Fibroblast of villous mesenchyme (primary cell): ENCODE results near the gene MYL6. TPM values are rescaled to one million over a fixed set of nuclear protein-coding genes. Genes with fewer than 3 reads are reported as not detected.
"Not testable (repeated sequence)": the region's sequence is repeated elsewhere in the genome, so short reads cannot be mapped to it uniquely, and the experiment has no call there.

Experiments
- DNase-seq: peaks from one replicate; pipeline ENCODE4 v3.0.0-alpha.2; 2010; ENCODE audit warnings: low read depth
- H3K4me3 ChIP-seq: 2 replicates; pipeline ENCODE4 v1.5.1; 2011; ENCODE audit warnings: low read depth, mild to moderate bottlenecking, low read length
- total RNA-seq: library from RNA; depleted of rRNA; stranded (reverse); fragments of >200 nt; gene quantifications from 2 replicates; pipeline ENCODE4 v1.2.3, GENCODE V29; 2012
- TF ChIP-seq, protein P1 (sequence below): IDR thresholded peaks from 2 replicates; pipeline ENCODE4 v1.5.1; 2012; ENCODE audit warnings: low read depth, mild to moderate bottlenecking, low read length; ENCODE audit not compliant: insufficient read depth

The MYL6 gene
- total RNA-seq, 1 donor = 2,412 TPM

- peak overlapping the region; percentile 87 for H3K4me3 ChIP-seq
- TF ChIP-seq, protein P1, sequence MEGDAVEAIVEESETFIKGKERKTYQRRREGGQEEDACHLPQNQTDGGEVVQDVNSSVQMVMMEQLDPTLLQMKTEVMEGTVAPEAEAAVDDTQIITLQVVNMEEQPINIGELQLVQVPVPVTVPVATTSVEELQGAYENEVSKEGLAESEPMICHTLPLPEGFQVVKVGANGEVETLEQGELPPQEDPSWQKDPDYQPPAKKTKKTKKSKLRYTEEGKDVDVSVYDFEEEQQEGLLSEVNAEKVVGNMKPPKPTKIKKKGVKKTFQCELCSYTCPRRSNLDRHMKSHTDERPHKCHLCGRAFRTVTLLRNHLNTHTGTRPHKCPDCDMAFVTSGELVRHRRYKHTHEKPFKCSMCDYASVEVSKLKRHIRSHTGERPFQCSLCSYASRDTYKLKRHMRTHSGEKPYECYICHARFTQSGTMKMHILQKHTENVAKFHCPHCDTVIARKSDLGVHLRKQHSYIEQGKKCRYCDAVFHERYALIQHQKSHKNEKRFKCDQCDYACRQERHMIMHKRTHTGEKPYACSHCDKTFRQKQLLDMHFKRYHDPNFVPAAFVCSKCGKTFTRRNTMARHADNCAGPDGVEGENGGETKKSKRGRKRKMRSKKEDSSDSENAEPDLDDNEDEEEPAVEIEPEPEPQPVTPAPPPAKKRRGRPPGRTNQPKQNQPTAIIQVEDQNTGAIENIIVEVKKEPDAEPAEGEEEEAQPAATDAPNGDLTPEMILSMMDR = no peak
- DNase-seq = peak; percentile 82
Observed at GRCh38 chr12:56189918-56190694, 31.9 kb downstream of the MYL6 start.

DNA sequence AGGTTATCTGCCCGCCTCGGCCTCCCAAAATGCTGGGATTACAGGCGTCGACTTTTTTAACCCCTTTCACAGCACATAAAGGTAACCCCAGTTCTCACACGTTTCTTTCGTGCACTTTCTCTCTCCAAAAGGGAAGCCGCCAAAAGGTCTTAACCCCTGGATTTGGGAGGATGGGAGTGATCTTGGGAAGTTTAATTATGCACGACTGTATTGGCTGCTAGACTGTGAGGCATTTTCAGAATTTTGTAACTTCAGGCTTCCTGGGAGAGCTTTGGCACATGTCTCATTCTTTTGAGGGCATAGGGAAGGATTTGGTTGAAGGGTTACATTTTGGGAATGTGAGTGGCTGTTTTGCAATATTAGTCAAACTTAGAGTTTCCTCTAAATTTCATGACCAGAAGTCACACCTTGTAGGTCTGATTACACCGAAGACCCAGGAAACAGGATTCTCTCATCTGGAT is 32.6 kb downstream of the MYL6 start:
- TF ChIP-seq, protein P1 = no peak
- peak overlapping the region; percentile 87 for H3K4me3 ChIP-seq
- no peak for DNase-seq

GRCh38 chr12:56192582-56192981 is 34.4 kb downstream of the MYL6 start:
- no peak for DNase-seq
- no peak overlapping the region for H3K4me3 ChIP-seq
- TF ChIP-seq, protein P1 = no peak

GRCh38 chr12:56193025-56193578 is 34.9 kb downstream of the MYL6 start:
- no peak overlapping the region for H3K4me3 ChIP-seq
- DNase-seq = peak; percentile 90
- TF ChIP-seq, protein P1 = peak; percentile 86

DNA sequence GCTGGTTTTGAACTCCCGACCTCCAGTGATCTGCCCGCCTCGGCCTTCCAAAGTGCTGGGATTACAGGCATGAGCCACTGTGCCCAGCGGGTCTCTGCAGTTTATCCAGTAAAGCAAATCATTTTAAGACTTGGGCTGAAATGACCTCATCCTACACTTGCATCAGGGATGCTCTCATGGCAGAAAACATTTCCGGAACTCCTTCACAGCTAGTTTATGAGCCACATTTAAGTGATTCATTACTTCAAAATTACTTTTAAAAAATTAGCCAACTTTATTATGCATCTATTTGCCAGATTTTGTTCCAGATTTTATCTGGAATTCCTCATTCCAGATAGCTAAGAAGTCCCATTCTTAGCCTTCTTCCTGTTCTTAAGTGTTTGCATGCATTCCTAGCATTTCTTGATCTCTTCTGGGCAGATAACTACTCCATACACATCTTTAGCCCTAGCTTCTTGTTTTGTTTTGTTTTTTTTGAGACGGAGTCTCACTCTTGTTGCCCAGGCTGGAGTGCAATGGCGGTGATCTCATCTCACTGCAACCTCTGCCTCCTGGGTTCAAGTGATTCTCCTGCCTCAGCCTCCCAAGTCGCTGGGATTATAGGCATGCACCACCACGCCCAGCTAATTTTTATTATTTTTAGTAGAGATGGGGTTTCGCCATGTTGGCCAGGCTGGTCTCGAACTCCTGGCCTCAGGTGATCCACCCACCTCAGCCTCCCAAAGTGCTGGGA is 38.8 kb downstream of the MYL6 start:
- DNase-seq = peak; percentile 98
- not testable (repeated sequence) for H3K4me3 ChIP-seq

DNA sequence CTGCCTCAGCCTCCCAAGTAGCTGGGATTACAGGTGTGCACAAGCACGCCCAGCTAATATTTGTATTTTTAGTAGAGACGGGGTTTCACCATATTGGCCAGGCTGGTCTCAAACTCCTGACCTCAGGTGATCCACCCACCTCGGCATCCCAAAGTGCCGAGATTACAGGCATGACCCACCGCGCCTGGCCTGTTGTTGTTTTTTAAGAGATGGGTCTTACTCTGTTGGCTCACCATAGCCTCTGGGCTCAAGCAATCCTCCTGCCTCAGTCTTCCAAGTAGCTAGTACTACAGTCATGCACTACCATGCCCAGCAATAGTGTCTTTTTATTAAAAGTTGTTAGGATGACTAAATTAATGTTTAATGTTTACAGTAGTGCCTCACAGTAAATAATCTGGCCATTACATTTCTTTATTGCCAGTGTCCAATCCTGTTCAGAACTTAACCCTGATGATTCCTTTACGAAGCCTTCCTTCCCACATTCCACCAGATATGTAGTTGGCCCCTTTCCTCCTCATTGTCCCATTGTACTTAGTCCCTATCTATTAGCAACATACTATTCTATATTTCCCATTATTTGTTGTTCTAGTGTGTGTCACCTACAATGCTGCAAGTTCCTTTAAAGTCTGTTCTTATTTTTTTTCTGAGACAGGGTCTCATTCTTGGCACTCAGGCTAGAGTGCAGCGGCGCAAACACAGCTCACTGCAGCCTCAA is 39.9 kb downstream of the MYL6 start:
- TF ChIP-seq, protein P1 = no peak
- no peak overlapping the region for H3K4me3 ChIP-seq
- no peak for DNase-seq

GRCh38 chr12:56198836-56199235 is 40.7 kb downstream of the MYL6 start:
- H3K4me3 ChIP-seq = no peak overlapping the region
- DNase-seq = no peak
- TF ChIP-seq, protein P1 = no peak
